Embryonic facial prominence (tissue), 1 donor: ENCODE measurements around the gene ITFG1.
"Not testable (repeated sequence)": the region's sequence is repeated elsewhere in the genome, so short reads cannot be mapped to it uniquely, and the experiment has no call there.

Source experiments
- DNase-seq: peaks from one replicate; pipeline ENCODE4 v3.0.0-alpha.2; 2016; ENCODE audit errors: extremely low spot score

The ITFG1 gene

GRCh38 chr16:47473792-47474191 is 12.9 kb upstream of the ITFG1 start:
- no peak for DNase-seq

GRCh38 chr16:47473004-47473403 is 12.1 kb upstream of the ITFG1 start:
- DNase-seq, result not testable (repeated sequence)

- DNase-seq, result no peak
Measured at GRCh38 chr16:47470810-47471209, 9.9 kb upstream of the ITFG1 start.

GRCh38 chr16:47470211-47470610 is 9.3 kb upstream of the ITFG1 start:
- no peak for DNase-seq

- no peak for DNase-seq
Measured at GRCh38 chr16:47469227-47469626, 8.4 kb upstream of the ITFG1 start.

- DNase-seq, result not testable (repeated sequence)
Measured at GRCh38 chr16:47468070-47468689, 7.3 kb upstream of the ITFG1 start.

- DNase-seq, result no peak
Measured at GRCh38 chr16:47467501-47467900, 6.6 kb upstream of the ITFG1 start.

- no peak for DNase-seq
Measured at GRCh38 chr16:47465919-47466630, 5.2 kb upstream of the ITFG1 start.

GRCh38 chr16:47463771-47464624 is 3.1 kb upstream of the ITFG1 start:
- DNase-seq, result no peak

GRCh38 chr16:47461598-47462266 is 869 bp upstream of the ITFG1 start:
- no peak for DNase-seq

GRCh38 chr16:47460359-47460710 is 528 bp downstream of the ITFG1 start:
- DNase-seq, result no peak

- DNase-seq, result no peak
Measured at GRCh38 chr16:47459603-47460002, 1.3 kb downstream of the ITFG1 start.

- DNase-seq, result no peak
Measured at GRCh38 chr16:47458331-47458730, 2.5 kb downstream of the ITFG1 start.

- DNase-seq, result no peak
Measured at GRCh38 chr16:47449788-47450187, 11.1 kb downstream of the ITFG1 start.

GRCh38 chr16:47448830-47449575 is 11.9 kb downstream of the ITFG1 start:
- DNase-seq, result no peak

GRCh38 chr16:47446431-47446830 is 14.4 kb downstream of the ITFG1 start:
- DNase-seq, result no peak

GRCh38 chr16:47442884-47443283 is 18.0 kb downstream of the ITFG1 start:
- DNase-seq, result not testable (repeated sequence)

GRCh38 chr16:47440066-47440465 is 20.8 kb downstream of the ITFG1 start:
- DNase-seq, result not testable (repeated sequence)

- not testable (repeated sequence) for DNase-seq
Measured at GRCh38 chr16:47434274-47434673, 26.6 kb downstream of the ITFG1 start.

- no peak for DNase-seq
Measured at GRCh38 chr16:47431960-47432359, 28.9 kb downstream of the ITFG1 start.

GRCh38 chr16:47426806-47427205 is 34.1 kb downstream of the ITFG1 start:
- no peak for DNase-seq
